Psoas muscle (tissue), 8 donors: ENCODE results near the gene ZNF141. TPM values are rescaled to one million over a fixed set of nuclear protein-coding genes. Genes with fewer than 3 reads are reported as not detected.

Source experiments
- ATAC-seq, 4 donors: fragments of 200-7000 bp; cut with Tn5 transposase; one replicate each; pipeline ENCODE4 v1.9.1; 2020; ENCODE audit warnings: moderate library complexity in 3 of 4, mild to moderate bottlenecking in 2 of 4
- DNase-seq, 2 donors: peaks; one replicate each; pipeline ENCODE4 v3.0.0-alpha.2; 2020
- H3K27ac ChIP-seq: fragments of 200-600 bp; one replicate; pipeline ENCODE4 v1.8.0; 2022
- H3K27me3 ChIP-seq, 3 donors: fragments of 200-600 bp in 1 of 3; one replicate each; pipeline versions ENCODE4 v1.6.1 to v1.8.0; 2013 to 2022; ENCODE audit warnings: low read length in 2 of 3, mild to moderate bottlenecking in 2 of 3, moderate library complexity in 1 of 3; ENCODE audit not compliant: insufficient read depth in 3 of 3
- H3K36me3 ChIP-seq, 2 donors: fragments of 200-600 bp in 1 of 2; one replicate each; pipeline versions ENCODE4 v1.6.1 to v1.8.0; 2013 to 2022; ENCODE audit warnings: low read depth in 1 of 2, mild to moderate bottlenecking in 1 of 2, moderate library complexity in 1 of 2; ENCODE audit not compliant: insufficient read depth in 1 of 2
- H3K4me1 ChIP-seq: fragments of 200-600 bp; one replicate; pipeline ENCODE4 v1.8.0; 2022
- H3K4me3 ChIP-seq: fragments of 200-600 bp; one replicate; pipeline ENCODE4 v1.8.0; 2022; ENCODE audit warnings: mild to moderate bottlenecking
- H3K9me3 ChIP-seq: fragments of 200-600 bp; one replicate; pipeline ENCODE4 v1.8.0; 2022
- WGBS, 3 donors: extraction: QIAGEN DNeasy Blood & Tissue Kit; methylation state at CpG; one replicate each; pipeline versions ENCODE4 v1.1.6 to v1.1.7; 2013; 5-methylcytosine and 5-hydroxymethylcytosine counted together
- intact Hi-C, 2 donors: fragments of 100-400 bp; cut with DNase I; formaldehyde crosslinking; loops; one replicate each; pipeline versions ENCODE4 v1.11.0 to v1.14.2; 2022
- polyA plus RNA-seq, 3 donors: library from polyadenylated mRNA; stranded (reverse); fragments of 200-250 nt; gene quantifications; one replicate each; pipeline ENCODE4 v1.2.3, GENCODE V29; 2013
- total RNA-seq, 4 donors: library from RNA; stranded (reverse); fragmentation: NEBNext Ultra II Directional in 2 of 4; extraction: Animal tissue kit (Norgen Biotek cat#: 25700) in 2 of 4; gene quantifications; one replicate each; pipeline versions ENCODE4 v1.2.1 to v1.2.4, GENCODE V29; 2021 to 2023
- TF ChIP-seq, protein P1 (sequence below): fragments of 200-600 bp; IDR thresholded peaks from one replicate; pipeline ENCODE4 v1.8.0; 2022; ENCODE audit warnings: antibody characterized with exemption
- donor health status: healthy with polysubstance abuse.
- donor health status: DM: no; HTN: no; CAD: no; lungs with moderate emphysema.
- donor health status: Bipolar disorder and iron deficiency.
- donor health status: healthy.
- donor health status: DM: yes; HTN: yes; CAD: no.
- donor health status: DM: no; HTN: no; CAD: no.
- donor health status: DM: no; HTN: no; CAD: no.
- donor health status: DM: yes; HTN: yes; CAD: no.

Gene ZNF141
- total and polyA plus RNA-seq, 7 donors: 0.79 to 4.8 (median 2.9) TPM

DNA sequence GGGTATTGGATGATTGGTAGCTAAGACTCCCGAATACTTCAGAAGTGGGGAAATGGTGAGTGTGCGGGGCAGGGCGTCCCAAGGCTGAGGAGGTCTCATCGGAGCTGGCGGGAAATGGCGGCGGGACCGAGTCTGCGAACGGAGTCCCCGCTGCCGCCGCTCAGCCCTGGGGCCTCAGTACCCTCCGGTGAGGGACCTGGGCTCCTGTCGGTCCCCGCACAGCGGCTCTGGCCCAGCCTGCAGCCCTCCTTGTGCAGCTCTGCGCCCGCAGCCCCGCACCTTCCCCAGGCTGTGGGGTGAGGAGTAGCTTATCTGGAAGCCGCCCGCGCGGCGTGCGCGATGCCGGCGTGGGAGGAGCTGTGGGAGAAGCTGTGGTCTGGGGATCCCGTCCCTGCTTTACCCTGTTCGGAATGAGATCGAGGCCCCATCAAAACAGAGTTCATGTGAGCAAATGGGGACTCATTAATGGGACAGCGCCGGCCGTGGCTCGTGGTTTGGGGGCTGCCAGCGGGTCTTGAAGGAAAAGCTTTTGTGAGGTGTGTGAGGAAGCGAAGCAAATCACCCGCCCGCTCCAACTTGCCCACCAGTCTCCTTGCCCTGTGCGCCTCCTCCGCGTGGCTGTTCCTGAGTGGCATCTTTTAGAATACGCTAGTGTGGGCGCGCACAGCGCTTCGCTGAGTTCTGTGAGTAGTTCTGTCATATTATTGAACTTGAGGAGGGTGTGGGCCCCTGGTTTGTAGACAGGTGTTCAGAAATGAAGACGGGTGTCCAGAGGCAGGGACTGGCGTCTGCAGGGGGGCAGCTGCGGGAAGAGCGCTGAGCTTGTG lies 531 bp downstream of the ZNF141 start:
- WGBS, 3 donors: 1 to 2% (median 2%) methylated on average over 49 to 52 of the region's 52 CpGs
- intact Hi-C loops: no loop called here

DNA sequence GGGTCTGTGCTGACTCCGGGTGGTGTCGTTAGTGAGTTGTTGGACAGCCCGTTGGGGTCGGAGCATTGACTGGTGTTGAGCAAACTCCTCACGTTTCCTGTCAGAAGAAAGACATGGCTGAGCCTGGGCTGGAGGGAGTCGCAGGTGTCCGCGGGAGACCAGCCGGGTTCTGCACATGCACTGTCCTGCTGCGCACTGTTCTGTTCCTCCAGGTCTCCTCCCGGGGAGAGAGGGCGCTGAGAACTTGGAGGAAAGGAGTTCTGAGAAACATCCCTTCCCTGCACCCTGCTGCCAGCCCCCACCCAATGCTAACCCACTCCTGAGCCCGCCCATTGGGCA lies 1.1 kb downstream of the ZNF141 start:
- Histone ChIP-seq H3K9me3 (peaks cover 3% of the 10 kb centered on the region), H3K4me1 (peaks cover 9% of the 10 kb centered on the region), H3K27ac (no peak overlapping the region), H3K36me3 (peaks cover 0 to 1% of the 10 kb centered on the region in 2 donors), H3K4me3 (peak overlapping the region; percentile 77), H3K27me3 (no peaks in the 10 kb centered on the region)
- intact Hi-C loops: no loop called here
- TF ChIP-seq, protein P1, sequence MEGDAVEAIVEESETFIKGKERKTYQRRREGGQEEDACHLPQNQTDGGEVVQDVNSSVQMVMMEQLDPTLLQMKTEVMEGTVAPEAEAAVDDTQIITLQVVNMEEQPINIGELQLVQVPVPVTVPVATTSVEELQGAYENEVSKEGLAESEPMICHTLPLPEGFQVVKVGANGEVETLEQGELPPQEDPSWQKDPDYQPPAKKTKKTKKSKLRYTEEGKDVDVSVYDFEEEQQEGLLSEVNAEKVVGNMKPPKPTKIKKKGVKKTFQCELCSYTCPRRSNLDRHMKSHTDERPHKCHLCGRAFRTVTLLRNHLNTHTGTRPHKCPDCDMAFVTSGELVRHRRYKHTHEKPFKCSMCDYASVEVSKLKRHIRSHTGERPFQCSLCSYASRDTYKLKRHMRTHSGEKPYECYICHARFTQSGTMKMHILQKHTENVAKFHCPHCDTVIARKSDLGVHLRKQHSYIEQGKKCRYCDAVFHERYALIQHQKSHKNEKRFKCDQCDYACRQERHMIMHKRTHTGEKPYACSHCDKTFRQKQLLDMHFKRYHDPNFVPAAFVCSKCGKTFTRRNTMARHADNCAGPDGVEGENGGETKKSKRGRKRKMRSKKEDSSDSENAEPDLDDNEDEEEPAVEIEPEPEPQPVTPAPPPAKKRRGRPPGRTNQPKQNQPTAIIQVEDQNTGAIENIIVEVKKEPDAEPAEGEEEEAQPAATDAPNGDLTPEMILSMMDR: no peak
- no peak for ATAC-seq
- no peak for DNase-seq
- WGBS, 3 donors: 16 to 34% (median 28%) methylated on average over 12 to 13 of the region's 13 CpGs

More for the DNA sequence above, 531 bp downstream of the ZNF141 start:
- H3K4me3 ChIP-seq: peak overlapping the region; percentile 77
- H3K27me3 ChIP-seq: no peaks in the 10 kb centered on the region
- peak overlapping the region; percentile 75 for H3K27ac ChIP-seq
- TF ChIP-seq, protein P1: no peak
- H3K4me1 ChIP-seq: peaks cover 9% of the 10 kb centered on the region
- peak; percentile 42 to 65 (median 46) for ATAC-seq
- H3K36me3 ChIP-seq: no peaks in the 10 kb centered on the region
- DNase-seq: peak; percentile 41 to 67
- H3K9me3 ChIP-seq: peaks cover 3% of the 10 kb centered on the region

DNA sequence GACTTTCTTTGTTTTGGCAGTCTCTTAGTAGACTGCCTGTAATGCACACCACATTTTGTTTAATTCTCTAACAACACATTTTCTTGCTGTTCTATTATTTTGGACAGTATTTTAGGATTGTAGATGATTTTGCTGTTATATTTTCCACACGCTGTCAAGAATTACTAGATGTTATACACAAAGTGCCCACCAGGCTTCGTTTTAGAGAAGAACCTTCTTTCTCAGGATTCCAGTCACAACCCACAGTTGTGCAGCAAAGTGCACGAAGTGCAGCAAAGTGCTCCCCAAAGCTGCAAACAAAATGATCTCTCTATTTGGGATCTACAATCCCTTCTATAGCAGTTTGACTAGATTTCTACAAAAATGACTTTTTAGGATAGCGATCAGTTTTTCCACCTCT lies 2.4 kb downstream of the ZNF141 start:
- no peak overlapping the region for H3K27ac ChIP-seq
- H3K36me3 ChIP-seq: peaks cover 6 to 14% of the 10 kb centered on the region in 2 donors
- H3K9me3 ChIP-seq: peaks cover 7% of the 10 kb centered on the region
- H3K4me3 ChIP-seq: no peak overlapping the region
- H3K4me1 ChIP-seq: peaks cover 9% of the 10 kb centered on the region
- TF ChIP-seq, protein P1: peak; percentile 9
- H3K27me3 ChIP-seq: no peaks in the 10 kb centered on the region
- DNase-seq (no peak), ATAC-seq (no peak)
- intact Hi-C loops: no loop called here
- WGBS, 3 donors: 92 to 96% (median 94%) methylated on average over 4 of the region's 4 CpGs

DNA sequence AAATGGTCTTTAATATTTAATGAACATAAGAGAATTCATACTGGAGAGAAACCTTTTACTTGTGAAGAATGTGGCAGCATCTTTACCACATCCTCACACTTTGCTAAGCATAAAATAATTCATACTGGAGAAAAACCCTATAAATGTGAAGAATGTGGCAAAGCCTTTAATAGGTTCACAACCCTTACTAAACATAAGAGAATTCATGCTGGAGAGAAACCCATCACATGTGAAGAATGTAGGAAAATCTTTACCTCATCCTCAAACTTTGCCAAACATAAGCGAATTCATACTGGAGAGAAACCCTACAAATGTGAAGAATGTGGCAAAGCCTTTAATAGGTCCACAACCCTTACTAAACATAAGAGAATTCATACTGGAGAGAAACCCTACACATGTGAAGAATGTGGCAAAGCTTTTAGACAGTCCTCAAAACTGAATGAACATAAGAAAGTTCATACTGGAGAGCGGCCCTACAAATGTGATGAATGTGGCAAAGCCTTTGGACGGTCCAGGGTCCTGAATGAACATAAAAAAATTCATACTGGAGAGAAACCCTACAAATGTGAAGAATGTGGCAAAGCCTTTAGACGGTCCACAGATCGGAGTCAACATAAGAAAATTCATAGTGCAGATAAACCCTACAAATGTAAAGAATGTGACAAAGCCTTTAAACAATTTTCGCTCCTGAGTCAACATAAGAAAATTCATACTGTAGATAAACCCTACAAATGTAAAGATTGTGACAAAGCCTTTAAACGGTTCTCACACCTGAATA lies 35.6 kb downstream of the ZNF141 start:
- H3K4me3 ChIP-seq: no peak overlapping the region
- ATAC-seq (no peak), DNase-seq (no peak)
- WGBS, 3 donors: 97 to 99% (median 99%) methylated on average over 7 of the region's 7 CpGs
- H3K9me3 ChIP-seq: peaks cover 97% of the 10 kb centered on the region
- peaks cover 16 to 18% of the 10 kb centered on the region in 2 donors for H3K36me3 ChIP-seq
- TF ChIP-seq, protein P1: no peak
- H3K4me1 ChIP-seq: no peaks in the 10 kb centered on the region
- H3K27ac ChIP-seq: no peak overlapping the region
- intact Hi-C loops: loop anchor here (10.0 kb wide), 2 partner anchors 62 to 82 kb away; no protein-coding TSS in a partner anchor
- no peaks in the 10 kb centered on the region for H3K27me3 ChIP-seq
